Non-pigmented ciliary epithelial cell (primary cell): ENCODE measurements around the gene TASP1.
"Not testable (repeated sequence)": the region's sequence is repeated elsewhere in the genome, so short reads cannot be mapped to it uniquely, and the experiment has no call there.

ENCODE experiments used
- DNase-seq: peaks from one replicate; pipeline ENCODE4 v3.0.0-alpha.2; 2010; ENCODE audit warnings: low read depth

Gene TASP1

GRCh38 chr20:13396022-13396421 is 242.7 kb downstream of the TASP1 start:
- DNase-seq = peak; percentile 9

GRCh38 chr20:13395232-13395631 is 243.5 kb downstream of the TASP1 start:
- DNase-seq = no peak

- DNase-seq = no peak
Observed at GRCh38 chr20:13392391-13392790, 246.3 kb downstream of the TASP1 start.

- no peak for DNase-seq
Observed at GRCh38 chr20:13389115-13389514, 249.6 kb downstream of the TASP1 start.

- DNase-seq = no peak
Observed at GRCh38 chr20:13384132-13384531, 254.6 kb downstream of the TASP1 start.

- no peak for DNase-seq
Observed at GRCh38 chr20:13382786-13383185, 255.9 kb downstream of the TASP1 start.

GRCh38 chr20:13380497-13381229 is 258.1 kb downstream of the TASP1 start:
- not testable (repeated sequence) for DNase-seq

GRCh38 chr20:13373400-13373799 is 265.3 kb downstream of the TASP1 start:
- DNase-seq = no peak

GRCh38 chr20:13364278-13365170 is 274.2 kb downstream of the TASP1 start:
- no peak for DNase-seq

GRCh38 chr20:13363473-13363872 is 275.3 kb downstream of the TASP1 start:
- DNase-seq = no peak

GRCh38 chr20:13362165-13362564 is 276.6 kb downstream of the TASP1 start:
- not testable (repeated sequence) for DNase-seq

GRCh38 chr20:13358936-13359335 is 279.8 kb downstream of the TASP1 start:
- DNase-seq = not testable (repeated sequence)

GRCh38 chr20:13357782-13358181 is 280.9 kb downstream of the TASP1 start:
- not testable (repeated sequence) for DNase-seq

GRCh38 chr20:13356591-13356990 is 282.1 kb downstream of the TASP1 start:
- no peak for DNase-seq

GRCh38 chr20:13355941-13356486 is 282.7 kb downstream of the TASP1 start:
- no peak for DNase-seq

GRCh38 chr20:13355411-13355810 is 283.3 kb downstream of the TASP1 start:
- DNase-seq = no peak

GRCh38 chr20:13353261-13353945 is 285.3 kb downstream of the TASP1 start:
- DNase-seq = no peak

- DNase-seq = no peak
Observed at GRCh38 chr20:13349235-13349604, 289.5 kb downstream of the TASP1 start.

- DNase-seq = no peak
Observed at GRCh38 chr20:13348311-13349234, 290.2 kb downstream of the TASP1 start.

GRCh38 chr20:13344671-13345070 is 294.1 kb downstream of the TASP1 start:
- DNase-seq = no peak
